K562 (cell line): Measurements from ENCODE around the gene STXBP6. TPM values are rescaled to one million over a fixed set of nuclear protein-coding genes. Genes with fewer than 3 reads are reported as not detected.

Experiments
- CREB1 ChIP-seq, 2 experiments: sonication (generic) in 1 of 2; formaldehyde crosslinking in 1 of 2; IDR thresholded peaks; 2 replicates each; pipeline versions ENCODE4 v1.6.1 to v1.8.0; 2012 to 2022; ENCODE audit warnings: inconsistent platforms in 1 of 2, mild to moderate bottlenecking in 1 of 2, missing genetic modification reagents in 1 of 2, moderate library complexity in 1 of 2
- MIER1 ChIP-seq: fragments of 450-650 bp; IDR thresholded peaks from 2 replicates; pipeline ENCODE4 v1.6.1; 2016; ENCODE audit warnings: antibody characterized with exemption, mild to moderate bottlenecking, low read depth
- ZFP36 ChIP-seq: fragments of 150-350 bp; IDR thresholded peaks from 2 replicates; pipeline ENCODE4 v1.6.1; 2018; ENCODE audit warnings: low read length, low read depth; ENCODE audit not compliant: partially characterized antibody
- ZNF780A ChIP-seq: fragments of 250-450 bp; sonication (Bioruptor Pico); IDR thresholded peaks from 2 replicates; pipeline ENCODE4 v1.5.0; 2021; ENCODE audit warnings: mild to moderate bottlenecking
- polyA plus RNA-seq, 8 experiments: library from polyadenylated mRNA; depleted of rRNA in 4 of 8; stranded (reverse) in 5 of 8; unstranded in 3 of 8; fragments of >200 nt; fragmentation: Nextera tagmentation in 2 of 8; fragmentation: Illumina TruSeq in 1 of 8; extraction: Ambion mirVana in 2 of 8; extraction: Trizol in 1 of 8; gene quantifications; 2 replicates each; pipeline versions ENCODE4 v1.2.1 to v1.2.3, GENCODE V29; 2011 to 2014; ENCODE audit warnings: inconsistent platforms in 1 of 8, missing spikeins in 1 of 8
- total RNA-seq, 7 experiments: library from RNA; depleted of rRNA in 6 of 7; stranded (reverse); fragments of >200 nt in 6 of 7; fragmentation: Illumina TruSeq in 2 of 7; extraction: Trizol in 2 of 7; gene quantifications; 2 replicates each; pipeline versions ENCODE4 v1.2.1 to v1.2.3, GENCODE V29; 2011 to 2021; ENCODE audit warnings: low replicate concordance in 1 of 7
- TF ChIP-seq, protein P1 (sequence below), 2 experiments: IDR thresholded peaks; 2 replicates each; pipeline ENCODE4 v1.6.1; 2012; ENCODE audit warnings: improper control_type of control experiment in 2 of 2, low read depth in 2 of 2, low read length in 2 of 2, borderline replicate concordance in 1 of 2
- TF ChIP-seq, protein P2 (sequence below), 3 experiments: IDR thresholded peaks in 2 of 3; conservative IDR thresholded peaks in 1 of 3; 2 replicates each; pipeline ENCODE4 v1.5.1; 2011 to 2012; ENCODE audit warnings: low read length in 3 of 3, mild to moderate bottlenecking in 3 of 3, control low read depth in 2 of 3, improper control_type of control experiment in 1 of 3, inconsistent platforms in 1 of 3, low read depth in 1 of 3, mixed read lengths in 1 of 3, moderate library complexity in 1 of 3; ENCODE audit not compliant: insufficient read depth in 2 of 3

Gene STXBP6
- total and polyA plus RNA-seq, 9 of the 15 experiments (the other 6 are each of a cell fraction or from before 2014, with no cell fraction given) = 0.27 to 0.89 (median 0.59) TPM

DNA sequence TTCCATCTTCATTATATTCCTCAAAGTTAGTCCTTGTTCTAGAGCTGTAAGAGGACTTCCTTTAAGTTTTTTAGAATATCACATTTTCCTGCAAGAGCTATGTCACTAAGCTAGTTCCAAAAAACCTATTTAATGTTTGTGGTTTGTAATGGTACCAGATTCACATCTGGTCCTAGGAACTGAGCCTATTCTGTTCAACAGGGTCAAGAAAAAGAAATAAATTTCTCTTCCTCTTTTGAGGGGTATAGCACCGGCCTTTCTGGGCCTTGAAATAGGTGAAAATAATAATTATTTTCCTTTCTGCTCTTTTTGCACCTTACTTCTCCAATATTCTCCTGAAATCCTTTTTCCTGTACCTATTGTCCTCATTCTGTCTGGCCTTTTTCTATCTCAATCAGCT, 3.6 kb upstream of the STXBP6 start (continued):
- TF ChIP-seq ZFP36 (no peak), CREB1 (IDR thresholded peaks at IDR 0.05) (no peak), CREB1 (CRISPR knock-in tag; IDR thresholded peaks at IDR 0.05) (no peak), ZNF780A (CRISPR knock-in tag) (no peak), MIER1 (no peak)
- TF ChIP-seq, protein P1, sequence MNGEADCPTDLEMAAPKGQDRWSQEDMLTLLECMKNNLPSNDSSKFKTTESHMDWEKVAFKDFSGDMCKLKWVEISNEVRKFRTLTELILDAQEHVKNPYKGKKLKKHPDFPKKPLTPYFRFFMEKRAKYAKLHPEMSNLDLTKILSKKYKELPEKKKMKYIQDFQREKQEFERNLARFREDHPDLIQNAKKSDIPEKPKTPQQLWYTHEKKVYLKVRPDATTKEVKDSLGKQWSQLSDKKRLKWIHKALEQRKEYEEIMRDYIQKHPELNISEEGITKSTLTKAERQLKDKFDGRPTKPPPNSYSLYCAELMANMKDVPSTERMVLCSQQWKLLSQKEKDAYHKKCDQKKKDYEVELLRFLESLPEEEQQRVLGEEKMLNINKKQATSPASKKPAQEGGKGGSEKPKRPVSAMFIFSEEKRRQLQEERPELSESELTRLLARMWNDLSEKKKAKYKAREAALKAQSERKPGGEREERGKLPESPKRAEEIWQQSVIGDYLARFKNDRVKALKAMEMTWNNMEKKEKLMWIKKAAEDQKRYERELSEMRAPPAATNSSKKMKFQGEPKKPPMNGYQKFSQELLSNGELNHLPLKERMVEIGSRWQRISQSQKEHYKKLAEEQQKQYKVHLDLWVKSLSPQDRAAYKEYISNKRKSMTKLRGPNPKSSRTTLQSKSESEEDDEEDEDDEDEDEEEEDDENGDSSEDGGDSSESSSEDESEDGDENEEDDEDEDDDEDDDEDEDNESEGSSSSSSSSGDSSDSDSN (IDR thresholded peaks at IDR 0.05; ENCODE audit: borderline replicate concordance in 1 of 2, low read depth in 2 of 2, low read length in 2 of 2) = no peak
- TF ChIP-seq, protein P2, sequence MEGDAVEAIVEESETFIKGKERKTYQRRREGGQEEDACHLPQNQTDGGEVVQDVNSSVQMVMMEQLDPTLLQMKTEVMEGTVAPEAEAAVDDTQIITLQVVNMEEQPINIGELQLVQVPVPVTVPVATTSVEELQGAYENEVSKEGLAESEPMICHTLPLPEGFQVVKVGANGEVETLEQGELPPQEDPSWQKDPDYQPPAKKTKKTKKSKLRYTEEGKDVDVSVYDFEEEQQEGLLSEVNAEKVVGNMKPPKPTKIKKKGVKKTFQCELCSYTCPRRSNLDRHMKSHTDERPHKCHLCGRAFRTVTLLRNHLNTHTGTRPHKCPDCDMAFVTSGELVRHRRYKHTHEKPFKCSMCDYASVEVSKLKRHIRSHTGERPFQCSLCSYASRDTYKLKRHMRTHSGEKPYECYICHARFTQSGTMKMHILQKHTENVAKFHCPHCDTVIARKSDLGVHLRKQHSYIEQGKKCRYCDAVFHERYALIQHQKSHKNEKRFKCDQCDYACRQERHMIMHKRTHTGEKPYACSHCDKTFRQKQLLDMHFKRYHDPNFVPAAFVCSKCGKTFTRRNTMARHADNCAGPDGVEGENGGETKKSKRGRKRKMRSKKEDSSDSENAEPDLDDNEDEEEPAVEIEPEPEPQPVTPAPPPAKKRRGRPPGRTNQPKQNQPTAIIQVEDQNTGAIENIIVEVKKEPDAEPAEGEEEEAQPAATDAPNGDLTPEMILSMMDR (IDR thresholded peaks at IDR 0.05 in 2 of 3, conservative IDR thresholded peaks at IDR 0.05 in 1 of 3; ENCODE audit: insufficient read depth in 2 of 3, low read depth in 1 of 3, low read length in 3 of 3) = no peak
